Kidney epithelial cell (primary cell): ENCODE data around the gene THPO. TPM values are rescaled to one million over a fixed set of nuclear protein-coding genes. Genes with fewer than 3 reads are reported as not detected.

Experiments used
- DNase-seq: peaks from one replicate; pipeline ENCODE4 v3.0.0-alpha.2; 2010; ENCODE audit warnings: low read depth
- H3K27me3 ChIP-seq: 2 replicates; pipeline ENCODE4 v1.6.0; 2011; ENCODE audit warnings: low read length; ENCODE audit not compliant: control insufficient read depth, insufficient read depth
- H3K36me3 ChIP-seq: 2 replicates; pipeline ENCODE4 v1.5.1; 2011; ENCODE audit warnings: low read length; ENCODE audit not compliant: control insufficient read depth, insufficient read depth
- H3K4me3 ChIP-seq: 2 replicates; pipeline ENCODE4 v1.5.1; 2011; ENCODE audit warnings: low read depth, mild to moderate bottlenecking, control low read depth, low read length
- CTCF ChIP-seq: IDR thresholded peaks from 2 replicates; pipeline ENCODE4 v1.5.1; 2011; ENCODE audit warnings: mild to moderate bottlenecking, moderate library complexity, low read length, control low read depth, inconsistent platforms; ENCODE audit not compliant: insufficient read depth, poor library complexity, severe bottlenecking
- total RNA-seq: library from RNA; depleted of rRNA; stranded (reverse); fragments of >200 nt; gene quantifications from 2 replicates; pipeline ENCODE4 v1.2.3, GENCODE V29; 2015

The THPO gene
- total RNA-seq, 1 donor from 2014 or later: 0.25 TPM

DNA sequence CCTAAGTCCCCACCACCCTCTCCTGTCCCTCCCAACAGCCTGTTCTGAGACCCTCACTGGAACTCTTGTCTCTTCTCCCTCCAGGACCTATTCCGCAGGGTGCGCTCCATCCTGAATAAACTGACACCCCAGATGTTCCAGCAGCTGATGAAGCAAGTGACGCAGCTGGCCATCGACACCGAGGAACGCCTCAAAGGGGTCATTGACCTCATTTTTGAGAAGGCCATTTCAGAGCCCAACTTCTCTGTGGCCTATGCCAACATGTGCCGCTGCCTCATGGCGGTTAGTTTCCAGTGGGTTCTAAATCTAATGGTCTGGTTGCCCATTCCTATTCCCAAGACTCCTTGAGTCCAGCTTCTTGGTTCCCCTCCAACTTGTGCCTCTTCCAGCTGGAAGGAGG lies 54.3 kb downstream of the THPO start:
- TF ChIP-seq CTCF: no peak
- Histone ChIP-seq H3K36me3 (peaks cover 20% of the 10 kb centered on the region), H3K27me3 (no peaks in the 10 kb centered on the region), H3K4me3 (no peak overlapping the region)
- no peak for DNase-seq

DNA sequence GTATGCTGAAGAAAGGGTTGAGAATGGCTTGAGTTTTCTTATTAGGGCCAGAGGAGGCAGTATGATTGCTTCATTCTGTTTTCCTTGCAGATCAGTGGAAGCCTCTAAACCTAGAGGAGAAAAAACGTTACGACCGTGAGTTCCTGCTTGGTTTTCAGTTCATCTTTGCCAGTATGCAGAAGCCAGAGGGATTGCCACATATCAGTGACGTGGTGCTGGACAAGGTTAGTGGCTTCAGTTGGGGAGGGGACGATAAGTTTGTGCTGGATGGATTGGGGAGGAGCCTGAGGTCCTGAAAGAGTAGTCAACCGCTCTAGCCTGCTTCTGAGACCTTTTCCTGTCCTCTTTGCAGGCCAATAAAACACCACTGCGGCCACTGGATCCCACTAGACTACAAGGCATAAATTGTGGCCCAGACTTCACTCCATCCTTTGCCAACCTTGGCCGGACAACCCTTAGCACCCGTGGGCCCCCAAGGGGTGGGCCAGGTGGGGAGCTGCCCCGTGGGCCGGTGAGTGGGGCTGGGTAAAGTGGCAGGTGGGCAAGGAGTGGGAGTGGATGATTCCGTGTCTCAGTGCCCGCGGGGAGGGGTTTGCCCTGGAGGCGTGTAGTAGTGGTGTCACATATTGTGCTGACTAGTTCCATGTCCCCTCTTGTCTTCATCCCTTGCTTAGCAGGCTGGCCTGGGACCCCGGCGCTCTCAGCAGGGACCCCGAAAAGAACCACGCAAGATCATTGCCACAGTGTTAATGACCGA lies 55.1 kb downstream of the THPO start:
- Histone ChIP-seq H3K27me3 (no peaks in the 10 kb centered on the region), H3K36me3 (peaks cover 18% of the 10 kb centered on the region), H3K4me3 (no peak overlapping the region)
- no peak for DNase-seq
- TF ChIP-seq CTCF: no peak

Other genes with a start within 250 kb of the THPO start
- gene EIF2B5, start 242.8 kb downstream of the THPO start, total RNA-seq: 28.8 and 33.8 TPM in 2 replicates
- 51.7 and 61.6 TPM in 2 replicates for gene DVL3, start 222.8 kb downstream of the THPO start, total RNA-seq
- gene AP2M1, start 203.4 kb downstream of the THPO start, total RNA-seq: 282 and 297 TPM in 2 replicates
- 55.7 and 57.9 TPM in 2 replicates for gene ABCF3, start 192.0 kb downstream of the THPO start, total RNA-seq
- gene VWA5B2, start 148.6 kb downstream of the THPO start, total RNA-seq: 0.07 TPM in 1 of 2 replicates, not detected in the other
- 69.8 and 73.7 TPM in 2 replicates for gene ALG3, start 129.2 kb downstream of the THPO start, total RNA-seq
- 6.3 and 8.3 TPM in 2 replicates for gene EEF1AKMT4, start 128.5 kb downstream of the THPO start, total RNA-seq
- gene CAMK2N2, start 116.7 kb downstream of the THPO start, total RNA-seq: 0.67 and 1.2 TPM in 2 replicates
- gene ECE2, start 102.2 kb downstream of the THPO start, total RNA-seq: not detected in 2 replicates
- 903 and 972 TPM in 2 replicates for gene PSMD2, start 79.0 kb downstream of the THPO start, total RNA-seq
- 381 and 386 TPM in 2 replicates for gene EIF4G1, start 63.6 kb downstream of the THPO start, total RNA-seq
- gene FAM131A, start 40.6 kb downstream of the THPO start, total RNA-seq: 14.0 and 14.7 TPM in 2 replicates
- gene CLCN2, start 16.6 kb downstream of the THPO start, total RNA-seq: 2.6 and 4.0 TPM in 2 replicates
- gene POLR2H, start 16.5 kb downstream of the THPO start, total RNA-seq: 73.3 and 79.8 TPM in 2 replicates
- gene CHRD, start 1.8 kb upstream of the THPO start, total RNA-seq: under 0.01 and 1.0 TPM in 2 replicates
- 1.0 and 1.5 TPM in 2 replicates for gene EPHB3, start 183.6 kb upstream of the THPO start, total RNA-seq